Parathyroid adenoma (tissue), 2 donors: ENCODE measurements around the gene IL6R.

Experiments used
- H2AFZ ChIP-seq: fragments of 300-600 bp; sonication (generic); one replicate; pipeline ENCODE4 v1.7.0; 2017; ENCODE audit warnings: antibody characterized with exemption, mild to moderate bottlenecking
- H3K27ac ChIP-seq: fragments of 300-600 bp; sonication (generic); one replicate; pipeline ENCODE4 v1.7.0; 2017
- H3K27me3 ChIP-seq: fragments of 300-600 bp; sonication (generic); one replicate; pipeline ENCODE4 v1.7.0; 2017; ENCODE audit warnings: low read length; ENCODE audit not compliant: control insufficient read depth, insufficient read depth
- H3K36me3 ChIP-seq: fragments of 300-600 bp; sonication (generic); one replicate; pipeline ENCODE4 v1.7.0; 2017; ENCODE audit warnings: low read length; ENCODE audit not compliant: control insufficient read depth, insufficient read depth
- H3K4me1 ChIP-seq: fragments of 300-600 bp; sonication (generic); one replicate; pipeline ENCODE4 v1.7.0; 2017; ENCODE audit warnings: control low read depth
- H3K4me2 ChIP-seq: fragments of 300-600 bp; sonication (generic); one replicate; pipeline ENCODE4 v1.7.0; 2017; ENCODE audit warnings: low read length
- H3K4me3 ChIP-seq: fragments of 300-600 bp; sonication (generic); one replicate; pipeline ENCODE4 v1.7.0; 2017; ENCODE audit warnings: low read depth, low read length
- H3K79me2 ChIP-seq: fragments of 300-600 bp; sonication (generic); one replicate; pipeline ENCODE4 v1.7.0; 2017; ENCODE audit warnings: control low read depth
- H3K9ac ChIP-seq: fragments of 300-600 bp; sonication (generic); one replicate; pipeline ENCODE4 v1.7.0; 2017; ENCODE audit warnings: mild to moderate bottlenecking
- H3K9me3 ChIP-seq: fragments of 300-600 bp; sonication (generic); one replicate; pipeline ENCODE4 v1.7.0; 2017; ENCODE audit warnings: low read length; ENCODE audit not compliant: control insufficient read depth
- CTCF ChIP-seq: fragments of 300-600 bp; sonication (generic); IDR thresholded peaks from one replicate; pipeline ENCODE4 v1.7.0; 2017; ENCODE audit warnings: antibody characterized with exemption, mild to moderate bottlenecking
- donor health status: primary hyperparathyroidism.

Gene IL6R

GRCh38 chr1:154467434-154468102 lies 62.4 kb downstream of the IL6R start:
- Histone ChIP-seq H2AFZ (no peak overlapping the region), H3K27ac (no peak overlapping the region), H3K9me3 (no peaks in the 10 kb centered on the region), H3K9ac (no peak overlapping the region), H3K4me2 (no peak overlapping the region), H3K36me3 (no peaks in the 10 kb centered on the region), H3K79me2 (no peaks in the 10 kb centered on the region), H3K27me3 (no peaks in the 10 kb centered on the region), H3K4me3 (no peak overlapping the region), H3K4me1 (no peaks in the 10 kb centered on the region)
- no peak for TF ChIP-seq CTCF

DNA sequence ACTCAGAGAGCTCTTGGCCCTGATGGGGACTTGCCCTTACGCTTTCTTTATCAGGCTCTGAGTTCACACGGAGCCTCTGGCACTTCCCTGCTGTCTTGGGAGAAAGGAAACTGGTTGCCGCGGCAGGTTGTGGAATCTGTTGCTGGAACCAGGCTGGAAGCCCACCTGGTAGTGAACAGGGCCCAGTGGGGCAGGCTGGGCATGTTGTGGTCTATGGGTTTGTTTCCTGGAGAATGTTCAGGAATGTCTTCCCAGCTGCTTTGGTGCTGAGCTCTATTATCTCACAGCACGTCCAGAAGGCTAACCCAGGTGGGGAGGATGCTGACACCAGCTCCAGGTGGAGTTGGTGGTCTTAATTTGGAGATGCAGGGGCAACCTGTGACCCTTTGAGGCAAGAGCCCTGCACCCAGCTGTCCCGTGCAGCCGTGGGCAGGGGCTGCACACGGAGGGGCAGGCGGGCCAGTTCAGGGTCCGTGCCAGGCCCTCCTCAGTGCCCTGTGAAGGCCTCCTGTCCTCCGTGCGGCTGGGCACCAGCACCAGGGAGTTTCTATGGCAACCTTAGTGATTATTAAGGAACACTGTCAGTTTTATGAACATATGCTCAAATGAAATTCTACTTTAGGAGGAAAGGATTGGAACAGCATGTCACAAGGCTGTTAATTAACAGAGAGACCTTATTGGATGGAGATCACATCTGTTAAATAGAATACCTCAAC lies 63.5 kb downstream of the IL6R start:
- H3K4me3 ChIP-seq: no peak overlapping the region
- no peaks in the 10 kb centered on the region for H3K79me2 ChIP-seq
- no peak for TF ChIP-seq CTCF
- no peak overlapping the region for H3K9ac ChIP-seq
- H3K4me1 ChIP-seq: no peaks in the 10 kb centered on the region
- no peaks in the 10 kb centered on the region for H3K9me3 ChIP-seq
- H3K27me3 ChIP-seq: no peaks in the 10 kb centered on the region
- no peak overlapping the region for H3K27ac ChIP-seq
- H3K36me3 ChIP-seq: no peaks in the 10 kb centered on the region
- H3K4me2 ChIP-seq: no peak overlapping the region
- no peak overlapping the region for H2AFZ ChIP-seq

DNA sequence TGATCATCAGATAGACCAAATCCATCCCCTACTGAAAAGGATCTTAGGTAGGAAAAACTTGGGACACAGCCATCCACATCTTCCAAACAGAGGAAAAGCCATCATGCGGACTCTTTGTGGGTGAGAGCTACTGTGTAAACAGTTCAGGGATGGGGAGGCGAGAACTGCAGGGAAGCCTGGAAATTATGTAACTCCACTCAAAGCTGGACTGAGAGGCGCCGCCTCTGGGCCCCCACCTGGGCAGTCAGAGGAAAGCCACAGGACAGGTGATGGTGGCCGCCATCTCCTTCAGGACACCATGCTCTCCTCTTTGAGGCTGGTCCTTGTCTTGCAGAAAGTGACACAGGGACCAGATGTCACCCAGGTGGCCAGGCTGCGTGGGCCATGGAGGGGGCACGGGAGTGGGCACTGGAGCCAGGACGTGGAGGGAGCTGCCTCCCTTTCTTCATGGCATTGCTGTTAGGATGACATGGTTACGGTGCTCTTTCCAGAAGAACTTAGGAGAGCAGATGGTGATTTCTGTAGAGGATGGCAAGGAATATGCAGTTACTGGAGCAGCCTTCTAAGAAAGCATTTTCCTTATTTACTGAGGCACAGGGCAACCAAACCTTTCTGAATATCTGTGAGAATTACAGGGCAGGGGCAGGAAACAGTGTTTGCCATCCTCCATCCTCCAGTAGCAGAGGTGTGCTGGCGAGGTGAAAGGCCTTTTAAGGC lies 64.9 kb downstream of the IL6R start:
- H3K4me2 ChIP-seq: no peak overlapping the region
- no peaks in the 10 kb centered on the region for H3K79me2 ChIP-seq
- TF ChIP-seq CTCF: no peak
- H3K4me1 ChIP-seq: no peaks in the 10 kb centered on the region
- no peak overlapping the region for H3K27ac ChIP-seq
- no peak overlapping the region for H3K4me3 ChIP-seq
- H3K9me3 ChIP-seq: no peaks in the 10 kb centered on the region
- no peak overlapping the region for H2AFZ ChIP-seq
- H3K9ac ChIP-seq: no peak overlapping the region
- H3K27me3 ChIP-seq: no peaks in the 10 kb centered on the region
- H3K36me3 ChIP-seq: no peaks in the 10 kb centered on the region

DNA sequence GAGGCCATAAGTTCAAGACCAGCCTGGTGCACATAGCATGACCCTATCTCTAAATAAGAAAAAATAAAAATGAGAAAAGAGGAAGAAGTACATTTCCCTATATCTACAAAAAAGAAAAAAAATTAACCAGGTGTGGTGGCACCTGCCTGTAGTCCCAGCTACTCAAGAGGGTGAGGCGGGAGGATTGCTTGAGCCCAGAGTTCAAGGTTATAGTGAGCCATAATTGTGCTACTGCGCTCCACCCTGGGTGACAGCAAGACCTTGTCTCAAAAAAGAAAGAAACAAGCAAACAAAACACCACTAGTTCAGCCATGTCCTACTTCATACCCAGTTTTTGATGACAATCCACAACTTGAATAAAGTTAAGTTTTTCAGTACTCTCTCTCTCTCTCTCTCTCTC lies 66.2 kb downstream of the IL6R start:
- Histone ChIP-seq H2AFZ (no peak overlapping the region), H3K27me3 (no peaks in the 10 kb centered on the region), H3K36me3 (no peaks in the 10 kb centered on the region), H3K4me2 (no peak overlapping the region), H3K27ac (no peak overlapping the region), H3K4me3 (no peak overlapping the region), H3K4me1 (no peaks in the 10 kb centered on the region), H3K79me2 (no peaks in the 10 kb centered on the region), H3K9ac (no peak overlapping the region), H3K9me3 (no peaks in the 10 kb centered on the region)
- TF ChIP-seq CTCF: no peak
